ENCODE measurements around the gene CDH16. TPM values are rescaled to one million over a fixed set of nuclear protein-coding genes. Genes with fewer than 3 reads are reported as not detected.

CDH16 gene
- total and polyA plus RNA-seq, 2 of the 13 experiments (the other 11 are each of a cell fraction or from before 2014, with no cell fraction given): 2.7 to 3.9 TPM

GRCh38 chr16:66905633-66906539, 12.8 kb downstream of the CDH16 start (continued):
- no peak for TF ChIP-seq AKNA (CRISPR knock-in tag; IDR thresholded peaks at IDR 0.05; ENCODE audit: borderline replicate concordance)
- peak; percentile 90 for TF ChIP-seq ZFX (CRISPR knock-in tag; IDR thresholded peaks at IDR 0.05; ENCODE audit: low read depth)
- no peak for TF ChIP-seq ZNF296 (CRISPR knock-in tag; conservative IDR thresholded peaks at IDR 0.05)
- TF ChIP-seq NONO (IDR thresholded peaks at IDR 0.05): no peak
- no peak for TF ChIP-seq NONO (CRISPR knock-in tag; conservative IDR thresholded peaks at IDR 0.05)
- TF ChIP-seq SMARCC2 (IDR thresholded peaks at IDR 0.05): no peak
- no peak; the same call in 1 of the 2 replicates for TF ChIP-seq GATAD1 (CRISPR knock-in tag; IDR thresholded peaks at IDR 0.05)
- TF ChIP-seq ZNF282 (IDR thresholded peaks at IDR 0.05; ENCODE audit: partially characterized antibody): no peak
- no peak for TF ChIP-seq MXD3 (CRISPR knock-in tag; IDR thresholded peaks at IDR 0.05)
- peak; percentile 73 for TF ChIP-seq DPF2 (CRISPR knock-in tag; IDR thresholded peaks at IDR 0.05; ENCODE audit: borderline replicate concordance, low read depth)
- TF ChIP-seq ZNF761 (CRISPR knock-in tag; conservative IDR thresholded peaks at IDR 0.05): no peak; the same call in 1 of the 2 replicates
- TF ChIP-seq E2F2 (CRISPR knock-in tag; IDR thresholded peaks at IDR 0.05; ENCODE audit: borderline replicate concordance): no peak
- TF ChIP-seq BORCS8-MEF2B (CRISPR knock-in tag; IDR thresholded peaks at IDR 0.05): peak; percentile 51; the same call in 1 of the 2 replicates
- no peak for TF ChIP-seq HBP1 (CRISPR knock-in tag; IDR thresholded peaks at IDR 0.05; ENCODE audit: low read depth)
- no peak for TF ChIP-seq ZNF737 (CRISPR knock-in tag; IDR thresholded peaks at IDR 0.05; ENCODE audit: borderline replicate concordance)
- TF ChIP-seq PRDM15 (CRISPR knock-in tag; IDR thresholded peaks at IDR 0.05): no peak; the same call in 1 of the 2 replicates

Data from HepG2 (cell line).